HG03521 (cell line): ENCODE data around the gene HMGN3.

Source experiments
- ATAC-seq: cut with Tn5 transposase; IDR thresholded peaks from one replicate; pipeline ENCODE4 v1.9.1; 2021; ENCODE audit warnings: mild to moderate bottlenecking, moderate library complexity; ENCODE audit not compliant: unreplicated experiment

HMGN3 gene

GRCh38 chr6:79188107-79188506 lies 46.4 kb downstream of the HMGN3 start:
- ATAC-seq, result no peak

- no peak for ATAC-seq
Observed at GRCh38 chr6:79186564-79186963, 47.9 kb downstream of the HMGN3 start.

- no peak for ATAC-seq
Observed at GRCh38 chr6:79184641-79185040, 49.8 kb downstream of the HMGN3 start.

GRCh38 chr6:79184086-79184485 lies 50.4 kb downstream of the HMGN3 start:
- ATAC-seq, result no peak

GRCh38 chr6:79180052-79180451 lies 54.4 kb downstream of the HMGN3 start:
- ATAC-seq, result no peak

GRCh38 chr6:79173378-79173777 lies 61.1 kb downstream of the HMGN3 start:
- no peak for ATAC-seq

GRCh38 chr6:79170959-79171358 lies 63.5 kb downstream of the HMGN3 start:
- ATAC-seq, result no peak

- ATAC-seq, result no peak
Observed at GRCh38 chr6:79170431-79170830, 64.1 kb downstream of the HMGN3 start.

- ATAC-seq, result no peak
Observed at GRCh38 chr6:79168695-79168980, 65.8 kb downstream of the HMGN3 start.

- ATAC-seq, result no peak
Observed at GRCh38 chr6:79167931-79168694, 66.4 kb downstream of the HMGN3 start.

GRCh38 chr6:79159846-79160245 lies 74.6 kb downstream of the HMGN3 start:
- ATAC-seq, result no peak

- no peak for ATAC-seq
Observed at GRCh38 chr6:79158856-79159516, 75.5 kb downstream of the HMGN3 start.

- no peak for ATAC-seq
Observed at GRCh38 chr6:79157961-79158644, 76.4 kb downstream of the HMGN3 start.

GRCh38 chr6:79152269-79152737 lies 82.2 kb downstream of the HMGN3 start:
- ATAC-seq, result no peak
